Measurements from ENCODE around the gene RHOXF1.
"Not testable (repeated sequence)": the region's sequence is repeated elsewhere in the genome, so short reads cannot be mapped to it uniquely, and the experiment has no call there.

RHOXF1 gene, protein sequence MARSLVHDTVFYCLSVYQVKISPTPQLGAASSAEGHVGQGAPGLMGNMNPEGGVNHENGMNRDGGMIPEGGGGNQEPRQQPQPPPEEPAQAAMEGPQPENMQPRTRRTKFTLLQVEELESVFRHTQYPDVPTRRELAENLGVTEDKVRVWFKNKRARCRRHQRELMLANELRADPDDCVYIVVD

DNA sequence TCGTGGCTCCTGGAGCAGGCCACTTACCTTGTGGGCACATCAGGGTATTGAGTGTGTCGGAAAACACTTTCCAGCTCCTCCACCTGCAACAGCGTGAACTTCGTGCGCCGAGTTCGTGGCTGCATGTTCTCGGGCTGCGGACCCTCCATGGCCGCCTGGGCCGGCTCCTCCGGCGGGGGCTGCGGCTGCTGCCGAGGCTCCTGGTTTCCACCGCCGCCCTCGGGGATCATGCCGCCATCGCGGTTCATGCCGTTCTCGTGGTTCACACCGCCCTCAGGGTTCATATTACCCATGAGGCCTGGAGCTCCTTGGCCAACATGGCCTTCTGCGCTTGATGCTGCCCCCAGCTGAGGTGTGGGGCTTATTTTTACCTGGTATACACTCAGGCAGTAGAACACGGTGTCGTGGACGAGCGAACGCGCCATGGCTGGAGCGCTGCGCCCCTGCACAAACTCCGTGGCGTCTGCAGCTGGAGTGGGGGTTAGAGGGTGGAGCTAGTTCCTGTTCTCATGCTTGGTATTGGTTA, at the start of gene RHOXF1:
RHOXF1 (minus strand) TSS at position 476 of the 526 bp plus-strand sequence; CDS start at position 425, 51 bp downstream.
- DNase-seq (ENCODE audit: extremely low read depth in 1 of 2, low read depth in 1 of 2), result no peak

DNA sequence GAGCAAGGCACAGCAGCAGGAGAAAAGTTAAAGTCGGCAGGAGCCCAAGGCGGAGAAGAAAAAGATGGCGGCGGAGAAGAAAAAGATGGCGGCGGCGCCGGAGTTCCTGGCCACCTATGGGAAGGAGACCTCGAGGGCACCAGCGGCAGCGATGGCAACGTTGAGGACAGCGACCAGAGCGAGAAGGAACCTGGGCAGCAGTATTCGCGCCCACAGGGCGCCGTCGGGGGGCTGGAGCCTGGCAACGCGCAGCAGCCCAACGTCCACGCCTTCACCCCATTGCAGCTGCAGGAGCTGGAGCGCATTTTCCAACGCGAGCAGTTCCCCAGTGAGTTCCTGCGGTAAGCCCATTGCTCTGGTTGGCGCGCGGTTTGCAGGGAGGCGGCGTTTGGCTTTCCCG, 43.4 kb upstream of the RHOXF1 start:
- DNase-seq (ENCODE audit: extremely low read depth in 1 of 2, low read depth in 1 of 2), result not testable (repeated sequence)

DNA sequence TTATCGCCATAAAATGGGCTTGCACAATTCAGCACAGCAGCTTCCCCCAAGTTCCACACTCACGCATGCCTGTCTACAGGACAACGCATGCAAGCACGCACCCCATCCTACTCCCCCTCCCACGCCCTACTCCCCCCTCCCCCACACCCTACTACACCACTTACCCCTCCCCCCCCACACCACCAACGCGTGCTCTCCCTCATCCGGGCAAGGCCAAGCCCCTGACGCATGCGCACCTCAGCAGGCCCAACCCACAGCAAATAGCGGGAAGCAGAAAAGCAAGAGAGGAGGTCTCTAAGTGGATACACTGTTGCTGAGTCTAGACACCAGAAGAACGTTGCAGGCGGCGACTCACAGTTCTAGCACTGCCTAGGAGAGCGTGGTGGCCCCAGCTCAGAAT, 42.6 kb upstream of the RHOXF1 start, which contains the start of gene RHOXF2:
RHOXF2 (plus strand) TSS at position 301 of the 400 bp plus-strand sequence. CDS start 138 bp downstream, outside the sequence.
- not testable (repeated sequence) for DNase-seq (ENCODE audit: extremely low read depth in 1 of 2, low read depth in 1 of 2)

DNA sequence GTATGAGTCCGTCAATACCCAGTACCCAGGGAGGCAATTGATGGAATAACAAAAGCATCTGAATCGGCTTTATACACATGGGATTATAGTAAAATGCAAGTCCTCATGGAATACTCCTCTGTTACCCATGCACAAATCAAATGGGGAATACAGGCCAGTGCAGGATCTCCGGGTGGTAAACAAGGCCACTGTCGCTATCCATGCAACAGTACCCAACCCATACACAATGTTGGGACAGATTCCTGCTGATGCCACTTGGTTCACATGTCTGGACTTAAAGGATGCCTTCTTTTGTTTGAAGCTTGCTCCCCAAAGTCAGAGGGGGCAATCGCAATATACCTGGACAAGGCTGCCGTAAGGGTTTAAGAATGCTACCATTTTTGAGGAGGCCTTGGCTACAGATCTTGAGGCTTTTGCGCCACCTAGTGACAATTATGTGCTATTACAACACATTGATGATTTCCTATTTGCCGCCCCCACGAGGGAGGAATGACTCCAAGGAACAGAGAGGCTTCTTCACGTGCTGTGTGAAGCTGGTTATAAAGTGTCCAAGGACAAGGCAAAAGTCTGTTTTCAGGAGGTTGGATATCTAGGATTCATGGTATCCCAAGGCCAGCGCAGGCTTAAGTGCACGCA, 34.5 kb upstream of the RHOXF1 start:
- DNase-seq (ENCODE audit: extremely low read depth in 1 of 2, low read depth in 1 of 2), result not testable (repeated sequence)

DNA sequence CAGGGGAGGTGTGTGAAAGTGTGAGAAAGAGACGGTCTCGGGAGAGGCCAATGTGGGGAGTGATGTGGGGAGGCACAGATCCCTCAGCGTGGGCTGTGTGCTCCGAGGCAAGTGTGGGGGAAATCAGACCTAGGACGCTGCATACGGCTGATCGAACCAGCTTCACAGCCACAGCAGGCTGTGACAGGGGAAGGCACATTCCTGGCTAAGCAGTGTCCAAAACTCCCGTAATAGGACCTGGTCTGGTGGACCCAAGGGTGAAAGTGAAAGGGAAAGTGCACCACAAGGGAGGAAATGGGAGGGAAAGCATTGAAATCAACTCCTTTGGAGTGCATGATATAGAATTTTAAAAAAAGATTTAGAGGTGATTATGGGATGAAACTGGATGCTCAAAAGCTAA, 31.8 kb upstream of the RHOXF1 start:
- no peak for DNase-seq (ENCODE audit: extremely low read depth in 1 of 2, low read depth in 1 of 2)

DNA sequence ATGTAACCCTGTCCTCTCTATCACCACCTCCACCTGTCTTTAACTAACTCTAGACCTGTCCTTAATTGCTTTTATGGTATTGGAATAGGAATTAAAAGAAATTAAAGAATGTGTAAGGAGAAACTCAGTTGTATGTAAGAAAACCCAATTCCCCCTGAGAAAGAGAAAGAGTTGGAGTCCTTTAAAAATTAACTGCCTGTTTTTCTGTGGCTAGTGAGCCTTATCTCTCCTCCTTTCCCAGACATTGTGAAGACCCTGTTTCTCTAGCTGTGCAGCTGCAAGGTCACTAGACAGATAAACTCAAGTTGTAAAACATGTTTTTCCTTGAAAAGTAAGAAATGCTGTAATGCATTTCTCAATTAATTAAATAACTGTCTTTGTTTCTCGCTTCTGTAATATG, 30.6 kb upstream of the RHOXF1 start:
- DNase-seq (ENCODE audit: extremely low read depth in 1 of 2, low read depth in 1 of 2), result not testable (repeated sequence)

DNA sequence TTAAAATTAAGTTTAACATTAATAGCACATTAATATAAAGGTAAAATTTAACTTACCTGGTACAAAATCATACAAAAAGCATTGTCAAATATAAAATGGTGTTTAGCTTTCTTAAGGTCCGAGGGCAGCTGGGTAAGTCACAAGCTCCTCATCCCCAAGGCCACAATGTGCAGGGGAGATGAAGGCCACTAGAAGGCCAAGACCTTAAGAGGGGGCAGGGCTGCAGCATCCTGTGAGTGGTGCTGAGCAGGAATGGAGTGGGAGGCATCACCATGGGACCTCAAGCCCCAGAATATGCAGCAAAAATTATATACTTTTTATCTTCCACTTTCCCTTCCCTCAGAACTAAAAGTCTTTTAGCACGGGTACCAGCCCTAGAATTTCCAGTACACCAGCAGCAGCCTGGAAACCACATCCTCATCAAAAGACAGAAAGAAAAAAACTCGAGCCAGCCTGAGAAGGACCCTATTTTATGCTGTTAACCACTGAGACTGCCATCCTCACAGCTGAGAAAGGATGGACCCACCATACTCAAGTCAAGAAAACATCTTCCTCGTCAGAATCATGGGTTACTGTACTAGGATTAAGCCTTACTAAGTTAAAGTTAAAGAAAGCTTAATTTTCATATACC, 29.7 kb upstream of the RHOXF1 start:
- no peak for DNase-seq (ENCODE audit: extremely low read depth in 1 of 2, low read depth in 1 of 2)

DNA sequence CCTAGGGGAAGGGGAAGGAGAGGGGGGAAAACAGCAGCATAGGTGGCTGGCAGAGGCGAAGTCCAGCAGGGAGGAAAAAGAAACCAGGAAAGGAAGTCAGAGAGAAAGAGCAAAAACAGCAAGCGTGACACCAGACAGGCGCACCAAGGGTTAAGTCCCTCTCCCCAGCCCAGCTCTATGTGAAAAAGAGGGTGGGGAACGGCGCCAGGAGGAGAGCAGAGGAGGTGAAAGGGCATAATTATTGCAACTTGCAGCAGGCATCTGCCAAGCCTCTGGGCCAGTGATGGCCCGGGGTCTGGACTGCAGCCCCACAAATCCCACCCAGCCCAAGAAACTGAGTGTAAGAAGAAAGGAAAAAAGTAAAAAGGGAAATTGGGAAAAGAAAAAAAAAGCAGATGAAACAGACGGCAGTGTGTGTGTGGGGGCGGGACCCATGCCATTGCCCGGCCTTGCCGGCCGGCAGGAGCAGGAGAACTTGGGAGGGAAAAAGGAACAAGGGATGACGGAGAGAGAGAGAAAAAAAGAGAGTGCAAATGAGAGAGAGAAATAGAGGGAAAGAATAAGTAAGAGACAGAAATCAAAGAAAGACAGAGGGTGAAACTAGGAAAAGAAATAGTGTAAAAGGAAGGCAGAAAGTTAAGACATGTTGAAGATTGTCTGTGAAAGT, 28.6 kb upstream of the RHOXF1 start:
- no peak for DNase-seq (ENCODE audit: extremely low read depth in 1 of 2, low read depth in 1 of 2)

DNA sequence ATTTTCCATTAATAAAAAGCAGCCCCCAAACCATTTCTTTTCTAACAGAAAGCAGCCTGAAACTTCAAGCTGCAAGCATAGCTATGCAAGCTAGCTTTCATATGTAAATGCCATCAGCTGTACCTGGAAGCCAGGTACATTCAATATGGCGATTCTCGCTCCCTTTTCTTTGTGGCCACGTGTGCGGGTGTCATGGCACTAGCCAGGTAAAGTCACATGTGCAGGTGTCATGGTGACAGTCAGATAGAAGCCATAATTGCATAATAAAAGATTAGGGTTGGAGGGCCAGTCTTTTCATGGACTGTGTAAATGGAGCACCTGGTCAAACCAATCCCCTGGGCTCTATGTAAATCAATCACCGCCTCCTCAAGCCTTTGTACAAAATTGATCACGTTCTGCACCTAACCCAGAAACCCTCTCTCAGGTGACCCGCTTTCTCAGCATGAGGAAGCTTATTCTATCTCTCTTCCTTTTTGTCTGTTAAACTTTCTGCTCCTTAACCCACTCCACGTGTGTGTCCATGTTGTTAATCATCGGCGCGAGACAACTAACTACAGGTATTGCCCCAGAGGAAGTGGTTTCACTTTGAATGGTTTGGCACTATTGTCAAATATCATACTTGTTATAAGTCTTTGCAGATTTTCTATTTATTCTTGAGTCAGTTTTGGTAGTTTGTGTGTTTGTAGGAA, 24.7 kb upstream of the RHOXF1 start:
- DNase-seq (ENCODE audit: extremely low read depth in 1 of 2, low read depth in 1 of 2), result no peak

DNA sequence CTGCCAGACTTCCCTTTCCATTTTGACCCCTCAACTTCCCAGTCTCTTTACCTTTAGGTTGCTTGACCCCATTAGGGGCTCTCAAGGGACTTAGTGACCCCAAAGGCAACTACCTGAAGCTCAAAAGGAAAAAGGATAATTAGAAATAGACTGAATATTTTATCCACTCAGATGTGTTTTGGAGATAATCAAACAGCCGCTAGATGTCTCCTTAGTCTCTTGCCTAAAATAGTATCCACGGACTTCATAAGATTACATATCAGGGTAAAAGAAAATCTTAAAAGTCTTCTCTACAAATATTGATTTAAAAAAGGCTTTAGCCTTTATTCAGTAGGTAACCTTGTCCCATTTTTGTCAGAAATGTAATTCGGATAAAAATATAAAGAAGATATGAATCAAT, 21.7 kb upstream of the RHOXF1 start:
- no peak for DNase-seq (ENCODE audit: extremely low read depth in 1 of 2, low read depth in 1 of 2)

DNA sequence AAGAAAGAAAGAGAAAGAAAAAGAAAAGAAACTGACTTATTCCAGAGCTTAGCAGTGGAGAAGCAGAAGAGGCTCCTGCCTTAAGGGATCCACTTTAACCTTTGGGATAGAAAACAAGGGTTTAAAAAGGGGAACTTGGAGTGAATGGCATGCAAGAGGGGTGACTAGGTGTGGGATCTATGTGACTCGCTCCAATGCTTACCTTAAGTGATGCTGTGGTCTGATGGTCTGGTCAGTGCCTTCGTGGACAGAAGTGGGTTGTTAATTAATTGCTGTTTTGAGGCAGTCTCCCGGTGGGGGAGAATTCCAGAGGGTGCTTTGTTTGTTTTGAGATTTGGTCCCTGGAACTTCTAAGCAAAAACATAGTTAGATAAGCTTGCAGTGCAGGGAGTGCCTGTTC, 21.1 kb upstream of the RHOXF1 start:
- DNase-seq (ENCODE audit: extremely low read depth in 1 of 2, low read depth in 1 of 2), result no peak

DNA sequence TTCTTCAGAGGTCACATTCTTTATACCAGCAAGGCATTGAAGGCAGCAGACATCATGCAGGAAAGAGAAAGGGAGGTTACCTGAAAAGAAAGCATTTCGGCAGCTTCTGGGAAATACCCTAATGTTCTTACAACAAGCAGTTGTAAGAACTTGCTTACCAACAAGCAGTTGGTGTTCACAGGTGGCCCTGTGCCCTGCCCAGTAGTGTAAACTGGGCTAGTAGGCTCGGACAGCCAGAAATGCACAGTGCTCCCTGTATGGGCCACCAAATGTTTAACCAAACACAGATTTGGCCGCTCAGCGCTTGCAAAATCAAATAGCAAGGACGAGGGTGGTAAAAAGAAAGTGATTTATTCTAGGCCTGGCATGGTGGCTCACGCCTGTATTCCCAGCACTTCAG, 20.4 kb upstream of the RHOXF1 start:
- no peak for DNase-seq (ENCODE audit: extremely low read depth in 1 of 2, low read depth in 1 of 2)

DNA sequence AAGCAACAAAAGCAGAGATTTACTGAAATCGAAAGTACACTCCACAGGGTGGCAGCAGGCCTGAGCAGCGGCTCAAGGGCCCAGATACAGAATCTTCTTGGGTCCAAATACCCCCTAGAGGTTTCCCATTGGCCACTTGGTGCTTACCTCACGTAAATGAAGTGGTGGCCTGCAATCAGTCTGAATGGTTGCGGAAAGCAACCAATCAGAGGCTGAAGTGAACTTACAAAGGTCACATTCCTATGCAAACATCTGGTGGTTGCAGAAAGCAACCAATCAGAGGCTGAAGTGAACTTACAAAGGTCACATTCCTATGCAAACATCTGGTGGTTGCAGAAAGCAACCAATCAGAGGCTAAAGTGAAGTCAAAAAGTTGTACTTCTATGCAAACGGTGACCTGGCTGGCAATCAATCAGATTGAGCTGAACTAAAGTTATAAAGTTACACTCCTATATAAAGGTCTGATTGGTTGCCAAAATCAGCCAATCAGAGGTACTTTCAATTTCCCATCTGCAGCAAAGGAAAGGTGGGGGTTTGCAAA, 12.7 kb upstream of the RHOXF1 start:
- not testable (repeated sequence) for DNase-seq (ENCODE audit: extremely low read depth in 1 of 2, low read depth in 1 of 2)

DNA sequence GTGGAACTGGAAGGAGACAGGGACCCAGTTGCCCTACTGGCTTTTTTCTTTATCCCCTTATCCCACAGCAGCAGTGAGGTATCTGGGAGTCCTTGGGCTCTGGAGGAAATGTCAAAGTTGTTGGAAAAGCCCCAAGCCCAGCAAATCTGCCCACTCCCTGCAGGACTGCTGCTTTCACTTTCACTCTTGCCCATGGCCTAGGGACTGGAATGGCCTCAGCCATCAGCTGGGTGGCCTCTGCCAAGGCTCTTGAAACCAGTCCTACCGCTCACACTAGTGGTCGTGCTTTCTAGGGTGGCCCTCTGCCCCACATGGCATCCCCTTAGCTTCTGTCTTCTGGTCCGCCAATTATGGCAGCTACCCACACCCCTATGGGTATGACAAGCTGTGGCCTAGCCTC, 9.7 kb upstream of the RHOXF1 start:
- no peak for DNase-seq (ENCODE audit: extremely low read depth in 1 of 2, low read depth in 1 of 2)

DNA sequence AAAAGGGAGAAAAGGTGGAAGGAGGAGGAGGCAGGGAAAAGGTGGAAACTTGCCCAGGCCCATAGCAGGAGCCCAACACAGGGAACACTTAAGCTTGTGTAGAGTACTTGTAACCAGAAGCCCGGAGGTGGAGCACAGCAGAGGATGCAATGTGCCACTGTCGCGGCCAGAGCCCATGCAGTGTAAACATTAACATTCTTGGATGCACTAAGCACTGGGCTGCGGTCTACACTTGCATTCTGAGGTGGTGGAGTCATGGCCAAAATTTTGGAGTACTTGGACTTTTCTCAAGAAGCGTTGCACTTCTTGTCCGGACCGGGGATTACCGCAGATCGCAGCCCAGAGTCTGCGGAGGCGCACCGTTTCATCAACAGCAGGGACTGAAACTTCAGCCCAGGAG, 4.5 kb upstream of the RHOXF1 start:
- DNase-seq (ENCODE audit: extremely low read depth in 1 of 2, low read depth in 1 of 2), result no peak

DNA sequence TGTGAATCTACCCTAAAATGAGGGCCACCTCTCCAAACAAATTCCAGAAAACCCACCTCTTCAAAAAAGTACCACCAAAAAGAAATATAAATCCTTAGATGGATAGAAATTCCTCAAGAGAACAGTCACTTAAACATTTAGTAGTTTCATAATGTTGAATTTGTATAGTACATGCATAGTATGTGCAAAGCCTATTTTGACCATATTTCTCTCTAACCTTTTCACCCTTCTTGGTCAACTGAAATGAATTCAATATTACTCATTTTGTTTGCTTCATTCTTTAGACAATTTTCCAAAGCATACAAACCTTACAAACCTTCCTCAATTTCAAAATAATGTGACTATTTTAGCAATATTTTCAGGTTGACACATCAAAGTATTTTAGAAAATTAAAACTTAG, 4.1 kb downstream of the RHOXF1 start:
- DNase-seq (ENCODE audit: extremely low read depth in 1 of 2, low read depth in 1 of 2), result no peak

DNA sequence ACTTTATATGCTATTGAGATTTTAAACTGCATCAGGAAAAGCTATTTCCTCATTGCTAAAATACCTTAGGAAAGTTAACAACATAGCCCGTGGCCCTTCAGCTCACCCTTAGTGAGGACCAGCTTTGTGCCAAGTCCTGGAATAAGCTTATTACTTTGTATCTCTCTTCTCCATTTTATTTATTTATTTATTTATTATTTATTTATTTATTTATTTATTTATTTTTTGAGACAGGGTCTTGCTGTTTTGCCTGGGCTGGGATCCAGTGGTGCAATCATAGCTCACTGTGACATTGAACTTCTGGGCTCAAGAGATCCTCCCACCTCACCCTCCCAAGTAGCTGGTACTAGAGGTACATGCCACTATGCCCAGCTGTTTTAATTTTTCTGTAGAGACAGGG, 6.3 kb downstream of the RHOXF1 start:
- DNase-seq (ENCODE audit: extremely low read depth in 1 of 2, low read depth in 1 of 2), result no peak

DNA sequence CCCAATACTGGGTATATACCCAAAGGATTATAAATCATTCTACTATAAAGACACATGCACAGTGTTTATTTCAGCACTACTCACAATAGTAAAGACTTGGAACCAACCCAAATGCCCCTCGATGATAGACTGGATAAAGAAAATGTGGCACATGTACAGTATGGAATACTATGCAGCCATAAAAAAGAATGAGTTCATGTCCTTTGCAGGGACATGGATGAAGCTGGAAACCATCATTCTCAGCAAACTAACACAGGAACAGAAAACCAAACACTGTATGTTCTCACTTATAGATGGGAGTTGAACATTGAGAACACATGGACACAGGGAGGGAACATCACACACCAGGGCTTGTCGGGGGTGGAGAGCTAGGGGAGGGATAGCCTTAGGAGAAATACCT, 11.0 kb downstream of the RHOXF1 start:
- not testable (repeated sequence) for DNase-seq (ENCODE audit: extremely low read depth in 1 of 2, low read depth in 1 of 2)

DNA sequence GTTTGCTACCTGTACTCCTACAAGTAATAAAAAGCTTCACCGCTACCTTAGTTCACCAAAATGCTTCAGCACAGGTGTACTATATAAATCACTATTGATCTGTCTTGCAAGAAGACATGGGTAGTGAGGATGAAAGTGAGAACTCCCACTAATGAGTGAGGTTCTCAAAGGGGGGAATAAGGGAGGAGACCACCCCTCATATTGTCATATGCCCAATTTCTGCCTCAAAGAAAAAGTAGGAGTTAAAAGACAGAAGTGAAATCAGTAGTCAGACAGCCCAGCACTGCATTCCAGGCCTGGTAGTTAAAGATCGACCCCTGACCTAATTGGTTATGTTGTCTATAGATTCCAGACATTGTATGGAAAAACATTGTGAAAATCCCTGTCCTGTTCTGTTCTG, 14.7 kb downstream of the RHOXF1 start:
- DNase-seq (ENCODE audit: extremely low read depth in 1 of 2, low read depth in 1 of 2), result not testable (repeated sequence)

DNA sequence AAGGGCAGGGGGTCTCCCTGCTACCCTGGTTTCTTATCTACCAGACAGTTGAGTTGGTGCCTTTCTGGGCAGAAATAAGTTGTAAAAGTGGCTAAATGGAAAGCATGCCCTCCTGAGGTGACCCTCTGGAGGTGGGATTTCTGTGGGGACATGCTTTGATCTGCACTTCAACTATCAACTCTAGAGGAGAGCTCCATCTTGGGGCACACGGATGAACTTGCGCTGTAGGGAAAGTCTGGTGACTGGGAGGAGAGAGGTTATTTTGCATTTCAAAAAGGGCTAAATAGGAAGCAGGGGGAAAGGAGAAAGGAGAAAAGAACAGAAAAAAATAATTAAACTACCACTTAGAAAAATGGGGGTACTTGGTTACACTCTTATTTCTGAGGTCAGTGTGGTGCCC, 25.5 kb downstream of the RHOXF1 start:
- no peak for DNase-seq (ENCODE audit: extremely low read depth in 1 of 2, low read depth in 1 of 2)
